H1 (cell line): ENCODE measurements around the gene SYNPR. TPM values are rescaled to one million over a fixed set of nuclear protein-coding genes. Genes with fewer than 3 reads are reported as not detected.

Source experiments
- CBX5 ChIP-seq: fragments of 300-800, 300-1000 bp; sonication (generic); IDR thresholded peaks from 2 replicates; pipeline ENCODE4 v1.7.1; 2016; ENCODE audit warnings: antibody characterized with exemption, low read length, low read depth
- CEBPB ChIP-seq: IDR thresholded peaks from 2 replicates; pipeline ENCODE4 v1.6.1; 2012; ENCODE audit warnings: low read depth, low read length
- GABPA ChIP-seq: IDR thresholded peaks from 2 replicates; pipeline ENCODE4 v1.6.1; 2011; ENCODE audit warnings: mild to moderate bottlenecking, low read length, moderate library complexity, borderline replicate concordance; ENCODE audit not compliant: insufficient read depth
- RNF2 ChIP-seq: fragments of 200-900, 300-1000 bp; sonication (generic); IDR thresholded peaks from 2 replicates; pipeline ENCODE4 v1.7.1; 2016; ENCODE audit warnings: borderline replicate concordance, low read depth, mild to moderate bottlenecking, antibody characterized with exemption, low read length; ENCODE audit not compliant: poor library complexity, severe bottlenecking; ENCODE audit errors: missing control alignments
- polyA plus RNA-seq, 7 experiments: library from polyadenylated mRNA; depleted of rRNA in 3 of 7; stranded (reverse) in 5 of 7; unstranded in 2 of 7; fragments of >200 nt in 5 of 7; fragments of 200-250 nt in 2 of 7; gene quantifications; 1 replicate in 5 of 7; 2 replicates in 1 of 7; 4 replicates in 1 of 7; pipeline versions ENCODE4 v1.2.1 to v1.2.3, GENCODE V29; 2011 to 2013; ENCODE audit warnings: missing spikeins in 2 of 7, mixed read lengths in 2 of 7
- total RNA-seq: library from RNA; stranded (reverse); fragmentation: NEBNext Ultra II Directional; extraction: Animal tissue kit (Norgen Biotek cat#: 25700); gene quantifications from 2 replicates; pipeline ENCODE4 v1.2.1, GENCODE V29; 2021

The SYNPR gene
- total and polyA plus RNA-seq, 2 of the 8 experiments (the other 6 are each of a cell fraction or from before 2014, with no cell fraction given) = 0.39 to 0.99 TPM

- TF ChIP-seq RNF2 (no peak), CBX5 (no peak), CEBPB (no peak), GABPA (no peak)
Observed at GRCh38 chr3:63639806-63640205, 361.7 kb downstream of the SYNPR start (continued).
